ENCODE results near the gene SPHK2. TPM values are rescaled to one million over a fixed set of nuclear protein-coding genes. Genes with fewer than 3 reads are reported as not detected.
A peak's percentile ranks its signal among the peaks of the same experiment; 100 is the strongest.

SPHK2 gene
- total and polyA plus RNA-seq, 9 donors, result 2.9 to 37.2 (median 25.4) TPM

GRCh38 chr19:48637948-48638830, 18.9 kb downstream of the SPHK2 start:
- no peaks in the 10 kb centered on the region for H3K9me3 ChIP-seq
- peak overlapping the region; percentile 89 to 93 for H3K27ac ChIP-seq
- TF ChIP-seq CTCF (IDR thresholded peaks at IDR 0.05) (peak in 2 of 3 donors; percentile 15 to 23), POLR2A (IDR thresholded peaks at IDR 0.05) (peak; percentile 61), EP300 (IDR thresholded peaks at IDR 0.05) (no peak)
- H3K36me3 ChIP-seq, result no peaks in the 10 kb centered on the region
- peak overlapping the region; percentile 51 for H3K4me3 ChIP-seq
- peaks cover 10% of the 10 kb centered on the region for H3K4me1 ChIP-seq (ENCODE audit: insufficient read depth)
- peak; percentile 87 to 92 (median 88) for DNase-seq
- intact Hi-C loops (cut with DNase I), result no loop called here
- H3K27me3 ChIP-seq, result no peaks in the 10 kb centered on the region
- WGBS, 3 donors, result 7% methylated on average over 29 of the region's 29 CpGs

- DNase-seq, result peak in 4 of 5 donors; percentile 57 to 77 (median 70)
- intact Hi-C loops (cut with DNase I), result no loop called here
- TF ChIP-seq POLR2A (IDR thresholded peaks at IDR 0.05) (no peak), EP300 (IDR thresholded peaks at IDR 0.05) (no peak), CTCF (IDR thresholded peaks at IDR 0.05) (no peak)
- H3K27me3 ChIP-seq, result no peaks in the 10 kb centered on the region
- no peak overlapping the region for H3K4me3 ChIP-seq
- H3K27ac ChIP-seq, result peak overlapping the region; percentile 89 to 93
- peaks cover 7% of the 10 kb centered on the region for H3K4me1 ChIP-seq (ENCODE audit: insufficient read depth)
- H3K9me3 ChIP-seq, result no peaks in the 10 kb centered on the region
- WGBS, 3 donors, result 71 to 73% (median 71%) methylated on average over 16 of the region's 16 CpGs
- H3K36me3 ChIP-seq, result no peaks in the 10 kb centered on the region
These were observed 19.6 kb downstream of the SPHK2 start for GRCh38 chr19:48638831-48639381.

- Histone ChIP-seq H3K36me3 (no peaks in the 10 kb centered on the region), H3K4me3 (no peak overlapping the region), H3K27ac (peak overlapping the region in 1 of 2 donors; percentile 89), H3K4me1 (ENCODE audit: insufficient read depth) (peaks cover 8% of the 10 kb centered on the region), H3K9me3 (no peaks in the 10 kb centered on the region), H3K27me3 (no peaks in the 10 kb centered on the region)
- WGBS, 3 donors, result 72 to 75% (median 73%) methylated on average over 33 of the region's 33 CpGs
- intact Hi-C loops (cut with DNase I), result loop anchor here in 1 of 4 donors (10.0 kb wide), 1 partner anchor 75 kb away; the partner anchor contains the start of gene MAMSTR
- peak in 2 of 5 donors; percentile 52 to 60 for DNase-seq
- TF ChIP-seq POLR2A (IDR thresholded peaks at IDR 0.05) (no peak), CTCF (IDR thresholded peaks at IDR 0.05) (no peak), EP300 (IDR thresholded peaks at IDR 0.05) (no peak)
These were observed 20.4 kb downstream of the SPHK2 start for GRCh38 chr19:48639483-48640375.

GRCh38 chr19:48641850-48642249, 22.5 kb downstream of the SPHK2 start:
- WGBS, 3 donors, result 94 to 98% (median 97%) methylated on average over 2 of the region's 2 CpGs
- Histone ChIP-seq H3K36me3 (no peaks in the 10 kb centered on the region), H3K27ac (no peak overlapping the region), H3K27me3 (no peaks in the 10 kb centered on the region), H3K4me1 (ENCODE audit: insufficient read depth) (peaks cover 10% of the 10 kb centered on the region), H3K4me3 (no peak overlapping the region), H3K9me3 (no peaks in the 10 kb centered on the region)
- no peak for DNase-seq
- TF ChIP-seq EP300 (IDR thresholded peaks at IDR 0.05), result no peak
- no peak for TF ChIP-seq CTCF (IDR thresholded peaks at IDR 0.05)
- TF ChIP-seq POLR2A (IDR thresholded peaks at IDR 0.05), result no peak
- intact Hi-C loops (cut with DNase I), result loop anchor here in 1 of 4 donors (10.0 kb wide), 1 partner anchor 73 kb away; the partner anchor contains the start of gene MAMSTR

Data from ovary (tissue), 9 donors.